Measurements from ENCODE around the gene GGACT. TPM values are rescaled to one million over a fixed set of nuclear protein-coding genes. Genes with fewer than 3 reads are reported as not detected.

The GGACT gene
- total and polyA plus RNA-seq, 2 experiments from 2014 or later = 0.24 to 1.0 TPM

- H3K4me1 ChIP-seq (ENCODE audit: insufficient read depth) = no peaks in the 10 kb centered on the region
- no peak overlapping the region for H3K27ac ChIP-seq (ENCODE audit: low read depth)
- TF ChIP-seq EZH2phosphoT487 (IDR thresholded peaks at IDR 0.05; ENCODE audit: unreplicated experiment) (no peak), POLR2AphosphoS5 (IDR thresholded peaks at IDR 0.05; ENCODE audit: low read depth) (no peak), JUNB (IDR thresholded peaks at IDR 0.05; ENCODE audit: unreplicated experiment) (no peak), ETS1 (IDR thresholded peaks at IDR 0.05) (no peak), REST (IDR thresholded peaks at IDR 0.05; ENCODE audit: unreplicated experiment) (no peak), ZNF462 (CRISPR knock-in tag; IDR thresholded peaks at IDR 0.05) (no peak), CREB1 (CRISPR knock-in tag; IDR thresholded peaks at IDR 0.05; ENCODE audit: low read depth) (no peak), ZNF114 (CRISPR knock-in tag; IDR thresholded peaks at IDR 0.05) (no peak)
- no peak overlapping the region for H3K4me2 ChIP-seq
- no peaks in the 10 kb centered on the region for H3K9me2 ChIP-seq (ENCODE audit: insufficient read depth)
- H3K36me3 Mint-ChIP-seq (ENCODE audit: low read depth) = peaks cover 61% of the 10 kb centered on the region
- peaks cover 3% of the 10 kb centered on the region for H3K4me1 Mint-ChIP-seq
- H3K36me3 ChIP-seq (ENCODE audit: insufficient read depth) = peaks cover 28% of the 10 kb centered on the region
- no peak overlapping the region for H3K4me3 Mint-ChIP-seq
- no peak overlapping the region for H3K27ac Mint-ChIP-seq
- no peak overlapping the region for H2AFZ ChIP-seq
- no peak overlapping the region for H3K4me3 ChIP-seq
- no peaks in the 10 kb centered on the region; the same call in 1 of the 2 replicates for H4K20me1 ChIP-seq (replicated peaks; ENCODE audit: insufficient read depth)
- H3K27me3 Mint-ChIP-seq (ENCODE audit: insufficient read depth, low read depth, poor library complexity) = no peaks in the 10 kb centered on the region
- H3K27me3 ChIP-seq (ENCODE audit: insufficient read depth) = no peaks in the 10 kb centered on the region
- H3K9me3 Mint-ChIP-seq = no peaks in the 10 kb centered on the region
- H3F3A ChIP-seq (replicated peaks; ENCODE audit: low read depth) = 0 out of 2 replicates have a peak, but pooled peaks cover 8% of the 10 kb centered on the region
- H3K79me2 ChIP-seq (replicated peaks; ENCODE audit: insufficient read depth) = no peaks in the 10 kb centered on the region
- DNase-seq (ENCODE audit: low spot score) (no peak), ATAC-seq (no peak)
Observed at GRCh38 chr13:100636441-100636840, 47.9 kb upstream of the GGACT start.

Data from GM23338 (cell line).